ENCODE data around the gene LHFPL5. TPM values are rescaled to one million over a fixed set of nuclear protein-coding genes. Genes with fewer than 3 reads are reported as not detected.

LHFPL5 gene
- total and polyA plus RNA-seq, 2 donors (not counting 1 experiment from before 2014, with no cell fraction given): not detected

- Histone ChIP-seq H2AFZ (ENCODE audit: insufficient read depth, low read depth, low read length, poor library complexity, severe bottlenecking) (no peak overlapping the region), H4K20me1 (ENCODE audit: control insufficient read depth, insufficient read depth, low read length, poor library complexity, severe bottlenecking) (no peaks in the 10 kb centered on the region), H3K27ac (ENCODE audit: low read length in 2 of 2) (no peak overlapping the region), H3K9ac (ENCODE audit: low read length) (no peak overlapping the region), H3K4me1 (ENCODE audit: control insufficient read depth in 2 of 2, insufficient read depth in 2 of 2, low read length in 2 of 2) (no peaks in the 10 kb centered on the region), H3K36me3 (replicated peaks in 1 of 2; ENCODE audit: control extremely low read depth in 1 of 2, control insufficient read depth in 1 of 2, extremely low read depth in 1 of 2, insufficient read depth in 2 of 2, low read length in 1 of 2) (no peaks in the 10 kb centered on the region), H3K27me3 (replicated peaks in 1 of 4; ENCODE audit: control extremely low read depth in 1 of 4, control insufficient read depth in 3 of 4, insufficient read depth in 4 of 4, low read length in 3 of 4) (peaks cover 0 to 17% (median 0%) of the 10 kb centered on the region in 4 experiments), H3K4me3 (ENCODE audit: control extremely low read depth in 1 of 5, extremely low read depth in 1 of 5, insufficient read depth in 1 of 5, low read depth in 2 of 5, low read length in 4 of 5) (no peak overlapping the region), H3K9me3 (ENCODE audit: control extremely low read depth in 1 of 3, control insufficient read depth in 2 of 3, insufficient read depth in 1 of 3, low read length in 2 of 3) (no peaks in the 10 kb centered on the region), H3K79me2 (ENCODE audit: control insufficient read depth, insufficient read depth, low read length) (no peaks in the 10 kb centered on the region), H3K4me2 (replicated peaks; ENCODE audit: low read depth, low read length, poor library complexity, severe bottlenecking) (no peak overlapping the region)
- Mint-ChIP-seq H3K27ac (no peak overlapping the region), H3K4me1 (no peaks in the 10 kb centered on the region), H3K27me3 (peaks cover 11% of the 10 kb centered on the region), H3K9me3 (ENCODE audit: insufficient read depth) (no peaks in the 10 kb centered on the region), H3K4me3 (no peak overlapping the region)
- ATAC-seq (ENCODE audit: low read depth): no peak
- ChIA-PET POLR2A (no interaction called here), CTCF (no interaction called here)
- WGBS (ENCODE audit: insufficient coverage): 76% methylated on average over 4 of the region's 4 CpGs
- intact Hi-C loops (cut with micrococcal nuclease): no loop called here
- TF ChIP-seq CTCF (IDR thresholded peaks at IDR 0.05) (no peak), EZH2 (IDR thresholded peaks at IDR 0.05; ENCODE audit: borderline replicate concordance, insufficient read depth, low read depth, low read length, poor library complexity, severe bottlenecking) (no peak)
- no peak for DNase-seq
These were observed 8.9 kb upstream of the LHFPL5 start for GRCh38 chr6:35796236-35796635.

DNA sequence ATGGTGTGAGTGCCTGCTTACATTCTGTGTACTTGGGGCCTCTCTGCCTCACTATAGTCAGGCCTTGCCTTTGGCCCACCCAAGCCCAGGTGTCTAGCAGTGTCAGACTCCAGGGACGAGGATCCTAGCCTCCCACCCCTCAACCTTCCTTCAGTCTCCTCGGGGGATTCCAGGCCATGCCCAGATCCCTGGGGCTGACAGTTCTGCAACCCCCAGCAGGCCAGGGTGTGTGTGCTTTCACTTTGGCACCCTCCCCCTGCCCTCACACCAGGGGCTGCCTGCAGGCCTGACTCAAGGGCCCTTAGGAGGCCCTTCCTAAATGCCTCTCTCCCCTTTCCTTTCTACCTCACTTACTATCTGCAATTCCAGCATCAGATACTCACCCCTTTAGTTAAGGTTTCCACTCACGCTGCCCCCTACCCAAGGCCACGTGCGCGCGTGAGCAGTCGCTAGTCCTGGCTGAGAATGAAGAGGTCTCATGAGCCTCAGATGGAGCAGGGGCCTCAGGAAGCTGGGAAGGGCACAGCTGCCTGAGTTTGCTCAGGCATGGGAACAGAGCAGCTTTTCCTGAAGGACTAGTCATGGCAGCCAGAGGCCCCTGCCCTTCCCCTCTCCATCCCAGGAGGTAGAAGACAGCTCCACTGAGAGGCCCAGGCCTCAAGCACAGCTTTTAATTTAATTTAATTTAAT lies 7.2 kb upstream of the LHFPL5 start:
- Mint-ChIP-seq H3K27me3 (peaks cover 4% of the 10 kb centered on the region), H3K9me3 (ENCODE audit: insufficient read depth) (no peaks in the 10 kb centered on the region), H3K27ac (no peak overlapping the region), H3K4me1 (no peaks in the 10 kb centered on the region), H3K4me3 (no peak overlapping the region)
- ChIA-PET POLR2A (no interaction called here), CTCF (no interaction called here)
- H3K9me3 ChIP-seq (ENCODE audit: control extremely low read depth in 1 of 3, control insufficient read depth in 2 of 3, insufficient read depth in 1 of 3, low read length in 2 of 3): no peaks in the 10 kb centered on the region
- WGBS (ENCODE audit: insufficient coverage): 92% methylated on average over 8 of the region's 8 CpGs
- DNase-seq (no peak), ATAC-seq (ENCODE audit: low read depth) (no peak)
- H3K27me3 ChIP-seq (replicated peaks in 1 of 4; ENCODE audit: control extremely low read depth in 1 of 4, control insufficient read depth in 3 of 4, insufficient read depth in 4 of 4, low read length in 3 of 4): peaks cover 0 to 10% (median 0%) of the 10 kb centered on the region in 4 experiments
- no peak overlapping the region for H3K27ac ChIP-seq (ENCODE audit: low read length in 2 of 2)
- TF ChIP-seq CTCF (IDR thresholded peaks at IDR 0.05): no peak
- TF ChIP-seq EZH2 (IDR thresholded peaks at IDR 0.05; ENCODE audit: borderline replicate concordance, insufficient read depth, low read depth, low read length, poor library complexity, severe bottlenecking): no peak
- no peaks in the 10 kb centered on the region for H3K79me2 ChIP-seq (ENCODE audit: control insufficient read depth, insufficient read depth, low read length)
- no peak overlapping the region for H3K4me3 ChIP-seq (ENCODE audit: control extremely low read depth in 1 of 5, extremely low read depth in 1 of 5, insufficient read depth in 1 of 5, low read depth in 2 of 5, low read length in 4 of 5)
- no peak overlapping the region for H3K9ac ChIP-seq (ENCODE audit: low read length)
- no peaks in the 10 kb centered on the region for H3K36me3 ChIP-seq (replicated peaks in 1 of 2; ENCODE audit: control extremely low read depth in 1 of 2, control insufficient read depth in 1 of 2, extremely low read depth in 1 of 2, insufficient read depth in 2 of 2, low read length in 1 of 2)
- H2AFZ ChIP-seq (ENCODE audit: insufficient read depth, low read depth, low read length, poor library complexity, severe bottlenecking): no peak overlapping the region
- no peaks in the 10 kb centered on the region for H3K4me1 ChIP-seq (ENCODE audit: control insufficient read depth in 2 of 2, insufficient read depth in 2 of 2, low read length in 2 of 2)
- intact Hi-C loops (cut with micrococcal nuclease): no loop called here
- H4K20me1 ChIP-seq (ENCODE audit: control insufficient read depth, insufficient read depth, low read length, poor library complexity, severe bottlenecking): no peaks in the 10 kb centered on the region
- no peak overlapping the region for H3K4me2 ChIP-seq (replicated peaks; ENCODE audit: low read depth, low read length, poor library complexity, severe bottlenecking)

Measured in B cell (primary cell).